Body of pancreas (tissue), 4 donors: ENCODE results near the gene ZSWIM6.

Experiments used
- CTCF ChIP-seq, 7 experiments: fragments of 450-650 bp in 4 of 7; fragments of 200-600 bp in 3 of 7; sonication (generic) in 3 of 7; IDR thresholded peaks; one replicate each; pipeline ENCODE4 v1.5.1; 2016 to 2019; ENCODE audit warnings: antibody characterized with exemption in 7 of 7
- POLR2A ChIP-seq, 3 donors: fragments of 450-650 bp; IDR thresholded peaks; one replicate each; pipeline ENCODE4 v1.6.1; 2016; ENCODE audit warnings: antibody characterized with exemption in 3 of 3, mild to moderate bottlenecking in 2 of 3

GRCh38 chr5:61350535-61350934 is 18.5 kb downstream of the ZSWIM6 start:
- TF ChIP-seq CTCF (IDR thresholded peaks at IDR 0.05) (no peak), POLR2A (IDR thresholded peaks at IDR 0.05) (no peak)
